HG02571 (cell line): ENCODE data around the gene RAB7B.

Source experiments
- ATAC-seq: cut with Tn5 transposase; IDR thresholded peaks from one replicate; pipeline ENCODE4 v1.9.1; 2021; ENCODE audit warnings: mild to moderate bottlenecking, moderate library complexity; ENCODE audit not compliant: unreplicated experiment

RAB7B gene

DNA sequence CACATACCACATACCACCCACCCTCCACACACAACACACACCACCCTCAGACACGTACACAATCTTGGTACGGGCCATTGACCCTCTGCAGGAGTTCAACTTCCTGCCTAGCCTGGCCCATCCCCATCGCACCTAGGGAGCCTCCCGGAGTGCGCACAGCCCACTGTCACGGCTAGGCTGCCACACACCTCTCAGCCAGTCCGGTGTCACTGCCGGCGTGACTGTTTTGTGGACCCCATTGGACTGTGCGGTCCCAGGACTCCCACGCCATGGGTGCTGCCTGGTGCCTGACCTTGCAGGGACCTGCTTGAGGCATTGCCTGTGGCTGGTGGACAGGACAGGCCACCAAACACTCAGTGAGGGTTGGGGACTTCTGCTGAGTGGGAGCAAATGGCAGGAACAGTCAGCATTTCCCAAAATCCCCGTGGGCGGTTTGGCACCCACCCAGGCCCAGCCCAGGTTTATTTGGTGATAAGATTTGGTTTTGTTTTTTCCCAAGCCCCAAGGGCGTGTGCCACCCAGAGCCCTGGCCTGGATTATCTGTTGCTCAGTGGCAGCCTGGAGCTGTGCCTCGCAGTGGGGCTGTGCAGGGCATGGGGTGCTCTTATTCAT is 27.7 kb downstream of the RAB7B start:
- ATAC-seq, result no peak

DNA sequence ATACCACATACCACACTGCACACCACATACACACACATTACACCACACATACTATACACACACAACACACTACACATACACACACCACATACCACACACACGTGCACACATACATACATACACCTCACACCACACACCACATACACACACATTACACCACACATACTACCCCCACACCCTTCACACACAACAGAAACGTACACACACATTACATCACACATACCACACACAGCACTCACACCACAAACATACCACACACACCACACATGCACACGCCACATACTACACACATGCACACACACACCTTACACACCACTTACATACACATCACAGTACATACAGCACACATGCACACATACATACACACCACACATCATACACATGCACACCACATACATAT is 28.5 kb downstream of the RAB7B start:
- ATAC-seq, result no peak

GRCh38 chr1:205973377-205974232 is 29.6 kb downstream of the RAB7B start:
- ATAC-seq, result no peak

- ATAC-seq, result no peak
These were observed 30.6 kb downstream of the RAB7B start for GRCh38 chr1:205972491-205973168.

GRCh38 chr1:205972081-205972480 is 31.1 kb downstream of the RAB7B start:
- ATAC-seq, result no peak

GRCh38 chr1:205971082-205971481 is 32.1 kb downstream of the RAB7B start:
- no peak for ATAC-seq

GRCh38 chr1:205970486-205970885 is 32.7 kb downstream of the RAB7B start:
- ATAC-seq, result no peak

DNA sequence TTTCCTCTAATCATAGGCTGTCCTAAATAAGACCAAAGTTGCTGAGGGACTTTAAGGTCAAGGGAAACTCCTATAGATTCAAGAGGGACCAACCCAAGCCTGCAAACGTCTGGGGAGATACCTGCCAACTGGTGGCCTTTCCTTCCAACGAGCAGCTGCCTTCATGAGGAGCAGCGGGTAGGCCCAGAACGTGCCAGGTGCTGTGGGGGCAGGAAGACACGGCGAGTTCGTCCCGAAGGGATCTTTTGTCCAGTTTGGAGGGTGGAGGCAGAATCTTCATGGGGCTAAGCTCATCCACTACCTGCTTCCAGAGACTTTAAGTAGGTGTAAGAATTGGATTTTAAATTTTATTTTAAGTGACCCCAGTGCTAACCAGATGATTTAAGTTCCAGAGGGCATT is 34.0 kb downstream of the RAB7B start:
- ATAC-seq, result no peak

DNA sequence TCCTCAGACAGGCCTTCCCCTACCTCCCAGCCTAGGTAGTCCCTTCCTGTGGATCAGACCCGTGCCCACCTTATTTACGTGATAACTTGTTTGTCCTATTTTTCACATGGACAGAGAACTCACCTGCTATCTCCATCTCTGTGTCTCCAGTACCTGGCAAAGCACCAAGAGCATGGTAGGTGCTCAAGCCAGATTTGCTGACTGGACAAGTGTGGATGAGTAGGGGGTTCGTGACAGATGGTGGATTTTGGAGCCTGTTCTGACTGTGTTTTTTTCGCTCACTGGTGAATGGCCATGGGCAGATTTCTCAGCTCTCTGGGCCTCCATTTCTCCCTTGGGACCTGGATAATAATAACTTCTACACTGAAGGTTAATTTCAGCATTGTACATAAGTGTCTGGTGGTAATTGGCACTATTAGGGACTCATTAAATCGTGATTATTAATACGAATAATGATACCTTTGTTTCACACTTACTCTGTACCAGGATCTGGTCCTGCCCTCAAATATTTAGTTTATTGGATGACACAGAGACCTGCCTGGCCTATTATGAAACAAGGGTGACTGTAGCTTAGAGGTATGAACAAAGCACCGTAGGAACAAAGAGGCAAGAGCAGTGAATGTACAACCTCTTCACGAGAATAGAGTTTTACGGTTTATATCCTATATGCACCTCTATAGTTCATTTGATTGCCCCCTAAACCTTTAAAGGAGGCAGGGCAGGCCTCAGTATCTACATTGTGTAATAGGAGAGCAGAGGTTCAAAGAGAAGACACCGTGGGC is 35.5 kb downstream of the RAB7B start:
- ATAC-seq, result no peak

DNA sequence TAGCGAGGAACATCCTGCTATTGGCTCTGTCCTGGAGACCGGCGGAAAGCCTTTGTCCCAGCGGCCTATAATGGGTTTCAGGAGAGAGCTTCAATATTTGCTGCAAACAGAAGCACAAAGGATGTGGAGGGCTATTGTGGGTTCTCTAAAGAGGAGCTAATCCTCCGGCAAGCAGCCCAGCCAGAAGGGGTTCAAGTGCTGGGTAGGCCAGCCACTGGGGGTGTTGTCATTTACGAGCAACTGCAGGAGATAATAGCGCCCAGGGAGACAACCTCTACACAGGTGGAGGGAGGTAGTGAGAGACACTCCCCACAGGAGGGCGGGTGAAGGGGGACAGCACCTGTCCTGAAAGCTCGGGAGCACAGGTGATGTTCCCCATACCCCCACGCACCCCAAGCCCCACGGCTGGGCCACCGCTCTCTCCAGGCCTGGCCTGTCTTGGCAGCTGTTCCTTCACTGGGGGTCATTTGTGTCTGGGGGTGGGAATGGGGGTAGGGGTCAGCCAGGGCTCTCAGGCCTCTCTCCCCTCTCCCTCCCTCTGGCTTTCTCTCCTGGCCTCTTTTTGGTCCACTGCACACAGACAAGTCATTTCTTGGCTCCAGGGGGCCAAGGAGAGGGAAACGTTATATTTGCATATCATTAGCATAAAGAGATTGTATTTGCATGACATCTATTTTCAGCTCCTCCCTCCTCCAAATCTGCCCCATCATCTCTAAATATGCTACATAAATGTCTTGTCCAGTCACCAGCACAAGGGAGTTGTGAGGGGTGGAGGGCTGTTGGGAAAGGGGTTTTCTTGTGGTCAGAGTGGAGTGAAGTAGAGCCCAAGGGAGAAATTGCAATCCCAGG is 37.9 kb downstream of the RAB7B start:
- no peak for ATAC-seq

GRCh38 chr1:205963352-205964155 is 39.6 kb downstream of the RAB7B start:
- no peak for ATAC-seq

GRCh38 chr1:205962821-205963221 is 40.4 kb downstream of the RAB7B start:
- no peak for ATAC-seq

DNA sequence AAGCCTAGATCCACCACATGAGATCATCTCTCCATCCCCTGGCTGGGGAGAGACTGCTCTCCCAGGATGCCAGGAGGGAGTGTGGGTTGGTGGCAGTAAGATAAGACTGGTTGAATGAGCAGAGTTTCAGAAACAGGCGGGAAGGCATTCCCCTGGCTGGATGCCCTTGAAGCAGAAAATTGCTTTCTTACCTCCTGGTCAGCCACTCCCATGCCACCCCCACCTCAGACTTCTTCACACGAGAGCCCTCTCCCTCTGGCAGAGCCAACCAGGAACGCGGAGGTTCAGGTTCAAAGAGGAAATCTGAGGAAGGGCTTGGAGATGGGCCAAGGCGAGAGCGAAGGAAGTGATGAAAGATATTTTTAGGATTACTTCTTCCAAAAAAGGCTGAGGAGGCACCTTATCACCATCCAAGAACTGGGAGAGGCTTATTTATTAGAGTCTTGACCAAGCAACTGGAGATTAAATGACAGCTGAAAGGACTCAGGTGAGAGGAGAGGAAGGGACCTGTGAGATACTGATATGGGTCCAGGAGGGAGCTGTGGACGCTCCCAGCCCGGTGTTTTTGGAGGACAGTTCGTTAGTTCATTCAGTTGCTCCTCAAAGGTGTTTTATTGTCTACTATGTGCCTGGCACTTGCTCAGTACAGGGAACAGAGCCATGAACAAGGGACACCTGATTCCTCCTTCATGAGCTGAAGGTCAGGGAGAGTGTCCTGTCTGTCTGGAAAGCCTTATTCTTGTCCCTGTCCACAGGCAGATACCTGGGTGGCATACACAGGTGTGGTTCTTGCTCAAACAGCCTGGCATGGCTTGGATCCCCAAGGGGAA is 41.0 kb downstream of the RAB7B start:
- ATAC-seq, result no peak

DNA sequence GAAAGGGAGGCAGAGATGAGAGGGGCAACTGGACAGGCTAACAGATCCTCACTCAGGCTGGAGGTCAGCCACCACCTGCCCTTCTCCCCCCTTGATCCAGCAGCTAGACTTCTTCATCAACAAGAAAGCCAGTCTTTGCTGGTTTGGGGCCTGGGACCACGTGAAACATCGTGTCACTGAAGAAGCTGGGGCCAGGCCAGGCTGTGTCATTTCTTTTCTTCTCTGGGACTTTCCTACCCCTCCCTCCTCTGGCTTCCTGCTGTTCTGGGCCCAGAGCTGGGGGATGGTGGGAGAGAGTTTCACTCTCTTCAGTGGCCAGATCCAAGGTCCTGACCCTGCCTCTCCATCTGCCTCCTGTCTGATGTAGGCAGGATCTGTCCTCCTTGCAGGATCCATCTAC is 41.8 kb downstream of the RAB7B start:
- ATAC-seq, result no peak

- ATAC-seq, result no peak
These were observed 43.4 kb downstream of the RAB7B start for GRCh38 chr1:205959789-205960188.

DNA sequence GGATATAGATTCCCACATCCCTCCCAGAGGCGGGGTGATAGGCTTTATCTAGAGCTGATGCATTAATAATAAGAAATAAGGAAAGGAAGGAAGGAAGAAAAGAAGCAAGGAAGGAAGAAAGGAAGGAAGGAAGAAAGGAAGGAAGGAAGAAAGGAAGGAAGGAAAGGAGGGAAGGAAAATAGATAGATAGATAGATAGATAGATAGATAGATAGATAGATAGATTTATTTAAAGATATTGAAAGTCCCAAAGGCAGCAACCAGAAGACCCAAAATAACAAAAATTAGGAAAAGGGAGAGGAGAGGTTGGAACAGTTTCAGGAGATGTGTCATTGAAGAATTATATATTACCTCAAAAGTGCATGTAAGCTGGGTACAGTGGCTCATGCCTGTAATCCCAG is 47.7 kb downstream of the RAB7B start:
- no peak for ATAC-seq

DNA sequence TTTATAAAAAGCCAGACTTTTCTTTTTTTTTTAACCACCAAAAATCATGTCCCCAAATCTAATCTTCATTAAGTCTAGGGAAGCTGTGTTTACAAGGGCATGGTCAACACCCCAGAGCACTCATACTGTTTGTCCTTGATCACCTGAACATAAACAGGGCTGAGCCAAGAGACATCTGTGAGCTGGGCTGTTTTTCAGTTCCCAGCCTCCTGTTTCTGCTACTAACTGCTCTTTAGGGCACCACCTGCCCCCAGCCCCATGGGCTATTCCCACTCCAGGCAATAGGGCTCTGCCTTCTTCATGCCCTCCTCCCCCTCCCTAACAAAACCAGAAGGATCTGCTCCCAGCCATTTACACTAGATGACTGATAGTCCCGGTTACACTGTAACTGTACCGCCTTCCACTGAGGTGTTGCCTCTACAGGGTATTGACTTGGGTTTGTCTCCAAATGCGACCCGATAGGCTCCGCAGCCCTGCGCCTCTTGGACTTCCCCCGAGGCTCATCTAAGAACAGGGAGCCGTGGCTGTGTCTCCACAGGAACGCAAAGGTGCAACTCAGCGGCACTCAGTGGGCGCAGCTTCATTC is 48.3 kb downstream of the RAB7B start:
- ATAC-seq, result no peak

GRCh38 chr1:205951746-205952145 is 51.4 kb downstream of the RAB7B start:
- ATAC-seq, result no peak
